HEK293T (cell line): ENCODE measurements around the gene KLC4.
"Not testable (repeated sequence)": the region's sequence is repeated elsewhere in the genome, so short reads cannot be mapped to it uniquely, and the experiment has no call there.

Experiments
- CTCF ChIA-PET: fragments of 350-600 bp; formaldehyde crosslinking; extraction: SDS; loops from one replicate; lab custom pipeline; 2021; ENCODE audit warnings: antibody characterized with exemption, inconsistent platforms; lab: Yijun Ruan, JAX
- POLR2A ChIA-PET: fragments of 350-600 bp; formaldehyde crosslinking; extraction: SDS; loops from one replicate; lab custom pipeline; 2020; ENCODE audit warnings: antibody characterized with exemption, inconsistent platforms; lab: Yijun Ruan, JAX
- DNase-seq: peaks from one replicate; pipeline ENCODE4 v3.0.0; 2012; ENCODE audit warnings: mixed read lengths; ENCODE audit errors: extremely low spot score
- ARNT ChIP-seq: fragments of 450-650 bp; IDR thresholded peaks from 2 replicates; pipeline ENCODE4 v1.6.1; 2017; ENCODE audit warnings: mild to moderate bottlenecking
- BHLHE40 ChIP-seq: fragments of 450-650 bp; IDR thresholded peaks from 2 replicates; pipeline ENCODE4 v1.6.1; 2016; ENCODE audit warnings: mild to moderate bottlenecking, moderate library complexity, borderline replicate concordance
- CTBP1 ChIP-seq: fragments of 450-650 bp; IDR thresholded peaks from 2 replicates; pipeline ENCODE4 v1.6.1; 2016; ENCODE audit warnings: borderline replicate concordance
- ELF4 ChIP-seq: fragments of 450-650 bp; IDR thresholded peaks from 2 replicates; pipeline ENCODE4 v1.6.1; 2017; ENCODE audit warnings: antibody characterized with exemption
- FOXA1 ChIP-seq: fragments of 450-650 bp; IDR thresholded peaks from 2 replicates; pipeline ENCODE4 v1.6.1; 2016; ENCODE audit warnings: mild to moderate bottlenecking
- FOXK2 ChIP-seq: fragments of 450-650 bp; IDR thresholded peaks from 2 replicates; pipeline ENCODE4 v1.6.1; 2016; ENCODE audit warnings: mild to moderate bottlenecking
- FOXM1 ChIP-seq: fragments of 450-650 bp; IDR thresholded peaks from 2 replicates; pipeline ENCODE4 v1.6.1; 2017; ENCODE audit warnings: mild to moderate bottlenecking, borderline replicate concordance
- HDGF ChIP-seq: fragments of 450-650 bp; IDR thresholded peaks from 2 replicates; pipeline ENCODE4 v1.6.1; 2017; ENCODE audit warnings: antibody characterized with exemption, borderline replicate concordance
- L3MBTL2 ChIP-seq: fragments of 450-650 bp; conservative IDR thresholded peaks from 2 replicates; pipeline ENCODE4 v1.6.1; 2016; ENCODE audit warnings: mild to moderate bottlenecking
- LEF1 ChIP-seq: fragments of 450-650 bp; IDR thresholded peaks from 2 replicates; pipeline ENCODE4 v1.6.1; 2017; ENCODE audit warnings: mild to moderate bottlenecking, borderline replicate concordance
- NFRKB ChIP-seq: fragments of 450-650 bp; IDR thresholded peaks from 2 replicates; pipeline ENCODE4 v1.6.1; 2016; ENCODE audit warnings: mild to moderate bottlenecking, moderate library complexity
- SP1 ChIP-seq: fragments of 450-650 bp; IDR thresholded peaks from 2 replicates; pipeline ENCODE4 v1.6.1; 2017
- SUZ12 ChIP-seq: fragments of 450-650 bp; IDR thresholded peaks from 2 replicates; pipeline ENCODE4 v1.6.1; 2016; ENCODE audit warnings: mild to moderate bottlenecking
- TARDBP ChIP-seq: fragments of 450-650 bp; IDR thresholded peaks from 2 replicates; pipeline ENCODE4 v1.6.1; 2016
- ZNF384 ChIP-seq: fragments of 450-650 bp; IDR thresholded peaks from 2 replicates; pipeline ENCODE4 v1.6.1; 2016
- TF ChIP-seq, protein P1 (sequence below): fragments of 450-650 bp; IDR thresholded peaks from 2 replicates; pipeline ENCODE4 v1.6.1; 2016

The KLC4 gene

GRCh38 chr6:43077981-43078511, 18.6 kb downstream of the KLC4 start:
- CTCF ChIA-PET = interaction anchor here (1.1 kb wide), 1 partner anchor 69 kb away, joined by 3 read pairs; no protein-coding TSS in a partner anchor
- POLR2A ChIA-PET = interaction anchor here (1.1 to 2.5 kb wide), 5 partner anchors 18 to 99 kb away, joined by 3 to 17 read pairs (median 5); partner anchors contain the start of genes KLC4, MRPL2 and PEX6
- no peak for DNase-seq
- TF ChIP-seq HDGF (no peak), FOXK2 (no peak), CTBP1 (no peak), LEF1 (no peak), BHLHE40 (no peak), ZNF384 (no peak), FOXM1 (no peak), ARNT (no peak), NFRKB (no peak), SUZ12 (no peak), FOXA1 (no peak), L3MBTL2 (no peak), TARDBP (no peak), ELF4 (no peak), SP1 (no peak)
- TF ChIP-seq, protein P1, sequence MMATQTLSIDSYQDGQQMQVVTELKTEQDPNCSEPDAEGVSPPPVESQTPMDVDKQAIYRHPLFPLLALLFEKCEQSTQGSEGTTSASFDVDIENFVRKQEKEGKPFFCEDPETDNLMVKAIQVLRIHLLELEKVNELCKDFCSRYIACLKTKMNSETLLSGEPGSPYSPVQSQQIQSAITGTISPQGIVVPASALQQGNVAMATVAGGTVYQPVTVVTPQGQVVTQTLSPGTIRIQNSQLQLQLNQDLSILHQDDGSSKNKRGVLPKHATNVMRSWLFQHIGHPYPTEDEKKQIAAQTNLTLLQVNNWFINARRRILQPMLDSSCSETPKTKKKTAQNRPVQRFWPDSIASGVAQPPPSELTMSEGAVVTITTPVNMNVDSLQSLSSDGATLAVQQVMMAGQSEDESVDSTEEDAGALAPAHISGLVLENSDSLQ = no peak

DNA sequence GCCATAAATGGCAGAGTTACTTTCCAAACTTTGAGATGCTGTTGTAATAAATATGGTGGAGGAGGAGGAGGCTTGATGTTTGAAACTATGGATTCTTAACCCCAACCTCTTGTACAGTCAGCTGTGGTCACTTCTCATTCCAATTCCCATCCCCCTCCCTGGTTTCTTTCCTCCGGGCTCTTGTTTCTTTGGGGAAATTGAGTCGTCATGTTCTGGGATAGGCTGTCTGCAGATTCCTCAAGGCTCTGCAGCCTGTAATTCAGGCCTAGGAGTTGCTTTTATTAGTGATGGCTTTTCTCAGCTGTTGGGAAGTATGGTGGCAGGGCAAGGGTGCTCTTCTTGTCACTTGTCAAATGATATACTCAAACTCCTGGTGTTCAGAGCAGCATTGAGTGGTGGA, 19.3 kb downstream of the KLC4 start:
- TF ChIP-seq LEF1 = no peak
- no peak for TF ChIP-seq HDGF
- TF ChIP-seq ELF4 = no peak
- TF ChIP-seq SUZ12 = no peak
- no peak for TF ChIP-seq FOXM1
- no peak for TF ChIP-seq FOXK2
- TF ChIP-seq FOXA1 = no peak
- TF ChIP-seq TARDBP = no peak
- TF ChIP-seq, protein P1 = no peak
- POLR2A ChIA-PET = interaction anchor here (1.3 kb wide), 1 partner anchor 19 kb away, joined by 5 read pairs; the partner anchor contains the start of genes KLC4 and MRPL2
- CTCF ChIA-PET = interaction anchor here (1.2 kb wide), 1 partner anchor 64 kb away, joined by 3 read pairs; no protein-coding TSS in a partner anchor
- DNase-seq = no peak

GRCh38 chr6:43081043-43081442, 21.6 kb downstream of the KLC4 start:
- ChIA-PET CTCF (no interaction called here), POLR2A (interaction anchor here (1.0 to 2.3 kb wide), 3 partner anchors 8 to 97 kb away, joined by 3 to 9 read pairs (median 5); partner anchors contain the start of gene PPP2R5D)
- no peak for DNase-seq

GRCh38 chr6:43081922-43082321, 22.5 kb downstream of the KLC4 start:
- DNase-seq, CTCF ChIA-PET: not testable (repeated sequence)
- POLR2A ChIA-PET = interaction anchor here (2.3 kb wide), 1 partner anchor 98 kb away, joined by 9 read pairs; the partner anchor contains the start of gene PPP2R5D

More at GRCh38 chr6:43081043-43081442, 21.6 kb downstream of the KLC4 start:
- TF ChIP-seq ZNF384 = no peak
- no peak for TF ChIP-seq SUZ12
- TF ChIP-seq HDGF = no peak
- TF ChIP-seq LEF1 = no peak
- no peak for TF ChIP-seq L3MBTL2
- TF ChIP-seq BHLHE40 = no peak
- TF ChIP-seq ELF4 = no peak
- TF ChIP-seq, protein P1 = no peak

- CTCF ChIA-PET = no interaction called here
- TF ChIP-seq, protein P1 = no peak
- TF ChIP-seq CTBP1 = no peak
- POLR2A ChIA-PET = interaction anchor here (1.2 to 2.3 kb wide), 2 partner anchors 25 to 99 kb away, joined by 3 to 9 read pairs; partner anchors contain the start of gene PPP2R5D
- no peak for DNase-seq
Measured at GRCh38 chr6:43082806-43083655, 23.6 kb downstream of the KLC4 start.
